ENCODE data around the gene PLAAT4. TPM values are rescaled to one million over a fixed set of nuclear protein-coding genes. Genes with fewer than 3 reads are reported as not detected.

PLAAT4 gene
- total and polyA plus RNA-seq, 9 donors: 35.8 to 71.6 (median 62.5) TPM

GRCh38 chr11:63494975-63495374 is 41.6 kb upstream of the PLAAT4 start:
- Histone ChIP-seq H3K36me3 (no peaks in the 10 kb centered on the region), H3K4me1 (ENCODE audit: insufficient read depth) (no peaks in the 10 kb centered on the region), H3K27me3 (no peaks in the 10 kb centered on the region), H3K27ac (no peak overlapping the region), H3K4me3 (no peak overlapping the region), H3K9me3 (peaks cover 0 to 3% of the 10 kb centered on the region in 2 donors)
- no peak for DNase-seq
- intact Hi-C loops (cut with DNase I): loop anchor here in 2 of 4 donors (5.0 to 10.0 kb wide), 2 partner anchors 127 to 450 kb away; no protein-coding TSS in a partner anchor
- TF ChIP-seq POLR2A (IDR thresholded peaks at IDR 0.05) (no peak), EP300 (IDR thresholded peaks at IDR 0.05) (no peak)
- TF ChIP-seq, protein P1, sequence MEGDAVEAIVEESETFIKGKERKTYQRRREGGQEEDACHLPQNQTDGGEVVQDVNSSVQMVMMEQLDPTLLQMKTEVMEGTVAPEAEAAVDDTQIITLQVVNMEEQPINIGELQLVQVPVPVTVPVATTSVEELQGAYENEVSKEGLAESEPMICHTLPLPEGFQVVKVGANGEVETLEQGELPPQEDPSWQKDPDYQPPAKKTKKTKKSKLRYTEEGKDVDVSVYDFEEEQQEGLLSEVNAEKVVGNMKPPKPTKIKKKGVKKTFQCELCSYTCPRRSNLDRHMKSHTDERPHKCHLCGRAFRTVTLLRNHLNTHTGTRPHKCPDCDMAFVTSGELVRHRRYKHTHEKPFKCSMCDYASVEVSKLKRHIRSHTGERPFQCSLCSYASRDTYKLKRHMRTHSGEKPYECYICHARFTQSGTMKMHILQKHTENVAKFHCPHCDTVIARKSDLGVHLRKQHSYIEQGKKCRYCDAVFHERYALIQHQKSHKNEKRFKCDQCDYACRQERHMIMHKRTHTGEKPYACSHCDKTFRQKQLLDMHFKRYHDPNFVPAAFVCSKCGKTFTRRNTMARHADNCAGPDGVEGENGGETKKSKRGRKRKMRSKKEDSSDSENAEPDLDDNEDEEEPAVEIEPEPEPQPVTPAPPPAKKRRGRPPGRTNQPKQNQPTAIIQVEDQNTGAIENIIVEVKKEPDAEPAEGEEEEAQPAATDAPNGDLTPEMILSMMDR (IDR thresholded peaks at IDR 0.05): no peak
- WGBS, 3 donors: 88 to 92% (median 91%) methylated on average over 6 of the region's 6 CpGs

DNA sequence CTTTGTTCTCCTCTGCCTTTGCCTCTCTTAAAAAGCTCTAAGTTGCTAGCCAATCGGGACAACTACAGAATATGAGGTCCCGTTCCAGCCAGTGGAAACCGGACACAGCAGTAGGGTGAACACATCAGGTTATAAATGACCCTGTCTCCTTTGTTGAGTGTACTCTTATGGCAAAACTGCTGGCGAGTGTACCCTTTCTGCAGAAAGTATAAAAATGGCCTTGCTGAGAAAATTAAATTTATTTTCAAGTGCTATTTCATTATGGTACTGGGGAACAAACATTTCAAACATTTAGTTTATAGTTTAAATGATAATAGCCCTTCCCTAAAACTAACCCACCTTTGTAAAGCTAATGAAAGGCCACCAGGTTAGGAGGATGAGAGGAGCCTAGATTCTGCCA is 36.7 kb upstream of the PLAAT4 start:
- Histone ChIP-seq H3K27me3 (no peaks in the 10 kb centered on the region), H3K27ac (no peak overlapping the region), H3K9me3 (peaks cover 0 to 3% of the 10 kb centered on the region in 2 donors), H3K4me1 (ENCODE audit: insufficient read depth) (peaks cover 1% of the 10 kb centered on the region), H3K36me3 (no peaks in the 10 kb centered on the region), H3K4me3 (no peak overlapping the region)
- no peak for DNase-seq
- TF ChIP-seq, protein P1 (IDR thresholded peaks at IDR 0.05): no peak
- TF ChIP-seq POLR2A (IDR thresholded peaks at IDR 0.05) (no peak), EP300 (IDR thresholded peaks at IDR 0.05) (no peak)
- intact Hi-C loops (cut with DNase I): loop anchor here in 1 of 4 donors (10.0 kb wide), 1 partner anchor 445 kb away; no protein-coding TSS in a partner anchor
- 92 to 97% (median 93%) methylated on average over 4 of the region's 4 CpGs for WGBS, 3 donors

- H3K4me3 ChIP-seq: no peak overlapping the region
- H3K27me3 ChIP-seq: no peaks in the 10 kb centered on the region
- TF ChIP-seq, protein P1 (IDR thresholded peaks at IDR 0.05): no peak
- TF ChIP-seq POLR2A (IDR thresholded peaks at IDR 0.05): no peak
- no peak for TF ChIP-seq EP300 (IDR thresholded peaks at IDR 0.05)
- H3K27ac ChIP-seq: no peak overlapping the region
- H3K36me3 ChIP-seq: no peaks in the 10 kb centered on the region
- H3K4me1 ChIP-seq (ENCODE audit: insufficient read depth): peaks cover 2% of the 10 kb centered on the region
- 76 to 84% (median 77%) methylated on average over 1 of the region's 1 CpG for WGBS, 3 donors
- no peak for DNase-seq
- peaks cover 0 to 3% of the 10 kb centered on the region in 2 donors for H3K9me3 ChIP-seq
- intact Hi-C loops (cut with DNase I): no loop called here
Observed at GRCh38 chr11:63501236-63501635, 35.4 kb upstream of the PLAAT4 start.

DNA sequence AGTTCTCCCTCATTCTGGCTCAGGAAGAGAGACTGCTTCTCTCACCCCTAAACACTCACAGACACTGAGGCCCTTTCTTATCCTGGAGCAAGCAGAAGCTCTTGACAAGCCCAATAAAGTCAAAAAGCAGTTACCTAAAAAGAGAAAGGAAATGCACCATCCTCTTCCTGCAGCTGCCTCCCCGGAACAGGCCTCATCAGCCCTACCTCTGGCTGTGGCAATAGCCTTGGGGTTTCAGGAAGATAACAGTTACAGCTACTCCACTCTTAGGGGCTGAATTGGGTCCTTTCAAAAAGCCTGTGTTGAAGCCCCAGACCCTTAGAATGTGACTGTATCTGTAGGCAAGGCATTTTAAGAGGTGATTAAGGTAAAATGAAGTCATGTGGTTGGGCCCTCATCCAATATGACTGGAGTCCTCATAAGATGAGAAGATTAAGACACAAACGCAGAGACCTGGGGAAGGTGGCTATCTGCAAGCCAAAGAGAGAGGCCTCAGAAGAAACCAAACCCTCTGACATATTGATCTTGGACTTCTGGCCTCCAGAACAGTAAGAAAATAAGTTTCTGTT is 34.3 kb upstream of the PLAAT4 start:
- Histone ChIP-seq H3K4me1 (ENCODE audit: insufficient read depth) (peaks cover 2% of the 10 kb centered on the region), H3K4me3 (no peak overlapping the region), H3K27me3 (no peaks in the 10 kb centered on the region), H3K9me3 (peaks cover 0 to 3% of the 10 kb centered on the region in 2 donors), H3K36me3 (no peaks in the 10 kb centered on the region), H3K27ac (no peak overlapping the region)
- no peak for DNase-seq
- 67 to 82% (median 77%) methylated on average over 2 of the region's 2 CpGs for whole genome bisulfite sequencing, 3 donors
- TF ChIP-seq, protein P1 (IDR thresholded peaks at IDR 0.05): no peak
- no peak for TF ChIP-seq POLR2A (IDR thresholded peaks at IDR 0.05)
- no peak for TF ChIP-seq EP300 (IDR thresholded peaks at IDR 0.05)
- intact Hi-C loops (cut with DNase I): no loop called here

Measured in ovary (tissue), 9 donors.